GM15510 (cell line): ENCODE measurements around the gene TMEM258.

Experiments used
- POLR2A ChIP-seq: IDR thresholded peaks from 3 replicates; pipeline ENCODE4 v1.6.1; 2011; ENCODE audit warnings: borderline replicate concordance; ENCODE audit not compliant: insufficient read length; ENCODE audit errors: extremely low read depth

The TMEM258 gene

GRCh38 chr11:61777234-61778090 is 14.9 kb downstream of the TMEM258 start:
- no peak for TF ChIP-seq POLR2A

GRCh38 chr11:61776561-61777075 is 15.8 kb downstream of the TMEM258 start:
- TF ChIP-seq POLR2A, result no peak

GRCh38 chr11:61775606-61776554 is 16.5 kb downstream of the TMEM258 start:
- no peak for TF ChIP-seq POLR2A

- TF ChIP-seq POLR2A, result no peak
Observed at GRCh38 chr11:61775106-61775505, 17.3 kb downstream of the TMEM258 start.

GRCh38 chr11:61774411-61774810 is 18.0 kb downstream of the TMEM258 start:
- TF ChIP-seq POLR2A, result no peak

GRCh38 chr11:61773809-61774208 is 18.6 kb downstream of the TMEM258 start:
- no peak for TF ChIP-seq POLR2A

GRCh38 chr11:61773356-61773755 is 19.0 kb downstream of the TMEM258 start:
- TF ChIP-seq POLR2A, result no peak

- no peak for TF ChIP-seq POLR2A
Observed at GRCh38 chr11:61771985-61772455, 20.4 kb downstream of the TMEM258 start.

GRCh38 chr11:61771195-61771894 is 21.1 kb downstream of the TMEM258 start:
- no peak for TF ChIP-seq POLR2A

- no peak for TF ChIP-seq POLR2A
Observed at GRCh38 chr11:61769946-61770683, 22.3 kb downstream of the TMEM258 start.

- TF ChIP-seq POLR2A, result no peak
Observed at GRCh38 chr11:61769169-61769920, 23.1 kb downstream of the TMEM258 start.

GRCh38 chr11:61768376-61769076 is 23.9 kb downstream of the TMEM258 start:
- no peak for TF ChIP-seq POLR2A

GRCh38 chr11:61766353-61766841 is 26.0 kb downstream of the TMEM258 start:
- no peak for TF ChIP-seq POLR2A
